Activated CD4-positive, alpha-beta T cell treated with anti-CD3 and anti-CD28 coated beads for 4 hours (primary cell): Measurements from ENCODE around the gene CD93.

Experiments
- DNase-seq, 2 donors: peaks; one replicate each; pipeline ENCODE4 v3.0.0-alpha.2; 2020

The CD93 gene

GRCh38 chr20:23086056-23086566 lies at the start of gene CD93:
Gene CD93 (minus strand): TSS chr20:23086324. CDS start chr20:23086192, 132 bp downstream.
- DNase-seq = no peak

GRCh38 chr20:23133560-23133998 lies 47.5 kb upstream of the CD93 start:
- DNase-seq = no peak

- DNase-seq = no peak
Measured at GRCh38 chr20:23132930-23133559, 46.9 kb upstream of the CD93 start.

- no peak for DNase-seq
Measured at GRCh38 chr20:23132293-23132929, 46.3 kb upstream of the CD93 start.

- no peak for DNase-seq
Measured at GRCh38 chr20:23131766-23132165, 45.6 kb upstream of the CD93 start.

- DNase-seq = no peak
Measured at GRCh38 chr20:23130622-23131140, 44.6 kb upstream of the CD93 start.

GRCh38 chr20:23129891-23130621 lies 43.9 kb upstream of the CD93 start:
- no peak for DNase-seq

GRCh38 chr20:23129266-23129665 lies 43.1 kb upstream of the CD93 start:
- DNase-seq = no peak

- DNase-seq = no peak
Measured at GRCh38 chr20:23128461-23129125, 42.5 kb upstream of the CD93 start.

GRCh38 chr20:23127506-23128279 lies 41.6 kb upstream of the CD93 start:
- no peak for DNase-seq

- DNase-seq = no peak
Measured at GRCh38 chr20:23126281-23127061, 40.3 kb upstream of the CD93 start.

- no peak for DNase-seq
Measured at GRCh38 chr20:23125625-23126191, 39.6 kb upstream of the CD93 start.

- no peak for DNase-seq
Measured at GRCh38 chr20:23125159-23125558, 39.0 kb upstream of the CD93 start.

- DNase-seq = no peak
Measured at GRCh38 chr20:23123886-23124285, 37.8 kb upstream of the CD93 start.

GRCh38 chr20:23122796-23123655 lies 36.9 kb upstream of the CD93 start:
- DNase-seq = no peak

- no peak for DNase-seq
Measured at GRCh38 chr20:23122321-23122720, 36.2 kb upstream of the CD93 start.

- no peak for DNase-seq
Measured at GRCh38 chr20:23121751-23122320, 35.7 kb upstream of the CD93 start.

GRCh38 chr20:23120936-23121750 lies 35.0 kb upstream of the CD93 start:
- no peak for DNase-seq

- no peak for DNase-seq
Measured at GRCh38 chr20:23120261-23120660, 34.1 kb upstream of the CD93 start.
